ENCODE data around the gene ITGB7.

The ITGB7 gene

DNA sequence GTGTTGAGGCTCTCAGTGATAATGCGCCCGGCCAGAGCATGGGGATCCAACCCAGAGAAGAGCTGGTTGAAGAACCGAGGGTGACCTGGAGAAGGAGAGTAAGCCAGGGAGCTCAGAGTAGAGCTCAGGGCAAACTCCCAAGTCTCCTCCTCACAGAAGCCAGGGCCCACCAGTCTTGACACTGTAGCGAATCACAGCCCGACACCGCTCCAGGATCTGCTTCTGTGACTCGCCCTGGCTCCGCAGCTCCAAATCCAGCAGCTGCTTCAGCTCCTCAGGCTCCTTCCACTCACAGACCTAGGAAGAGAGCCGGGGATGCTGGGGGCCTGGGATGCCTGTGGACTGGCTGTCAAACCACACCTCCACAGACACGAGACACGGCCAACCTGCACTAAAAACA, 34.7 kb downstream of the ITGB7 start:
- H3K4me2 ChIP-seq (ENCODE audit: low read depth, low read length), result no peak overlapping the region
- H3K4me3 ChIP-seq (ENCODE audit: low read length), result no peak overlapping the region
- no peaks in the 10 kb centered on the region for H4K20me1 ChIP-seq (ENCODE audit: insufficient read depth, low read length)
- DNase-seq, result no peak
- H3K27me3 ChIP-seq (replicated peaks; ENCODE audit: insufficient read depth, low read length), result no peaks in the 10 kb centered on the region
- no peaks in the 10 kb centered on the region for H3K79me2 ChIP-seq (ENCODE audit: low read length)
- H2AFZ ChIP-seq (ENCODE audit: low read length), result no peak overlapping the region
- H3K9me3 ChIP-seq (replicated peaks; ENCODE audit: insufficient read depth, low read length), result no peaks in the 10 kb centered on the region
- H3K27ac ChIP-seq (ENCODE audit: low read length), result no peak overlapping the region
- TF ChIP-seq, protein P1, sequence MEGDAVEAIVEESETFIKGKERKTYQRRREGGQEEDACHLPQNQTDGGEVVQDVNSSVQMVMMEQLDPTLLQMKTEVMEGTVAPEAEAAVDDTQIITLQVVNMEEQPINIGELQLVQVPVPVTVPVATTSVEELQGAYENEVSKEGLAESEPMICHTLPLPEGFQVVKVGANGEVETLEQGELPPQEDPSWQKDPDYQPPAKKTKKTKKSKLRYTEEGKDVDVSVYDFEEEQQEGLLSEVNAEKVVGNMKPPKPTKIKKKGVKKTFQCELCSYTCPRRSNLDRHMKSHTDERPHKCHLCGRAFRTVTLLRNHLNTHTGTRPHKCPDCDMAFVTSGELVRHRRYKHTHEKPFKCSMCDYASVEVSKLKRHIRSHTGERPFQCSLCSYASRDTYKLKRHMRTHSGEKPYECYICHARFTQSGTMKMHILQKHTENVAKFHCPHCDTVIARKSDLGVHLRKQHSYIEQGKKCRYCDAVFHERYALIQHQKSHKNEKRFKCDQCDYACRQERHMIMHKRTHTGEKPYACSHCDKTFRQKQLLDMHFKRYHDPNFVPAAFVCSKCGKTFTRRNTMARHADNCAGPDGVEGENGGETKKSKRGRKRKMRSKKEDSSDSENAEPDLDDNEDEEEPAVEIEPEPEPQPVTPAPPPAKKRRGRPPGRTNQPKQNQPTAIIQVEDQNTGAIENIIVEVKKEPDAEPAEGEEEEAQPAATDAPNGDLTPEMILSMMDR (IDR thresholded peaks at IDR 0.05; ENCODE audit: low read length), result no peak
- no peak for TF ChIP-seq EZH2phosphoT487 (IDR thresholded peaks at IDR 0.05; ENCODE audit: low read length)
- no peak for TF ChIP-seq EZH2 (optimal IDR thresholded peaks at IDR 0.05; ENCODE audit: low read depth, low read length)
- no peaks in the 10 kb centered on the region for H3K36me3 ChIP-seq (replicated peaks; ENCODE audit: insufficient read depth, low read length)
- peaks cover 9% of the 10 kb centered on the region for H3K4me1 ChIP-seq (ENCODE audit: low read length)
- H3K9ac ChIP-seq (ENCODE audit: low read length), result no peak overlapping the region
- H3F3A ChIP-seq (ENCODE audit: insufficient read depth, low read length), result no peaks in the 10 kb centered on the region; the same call in 1 of the 2 replicates
- no peaks in the 10 kb centered on the region for H3K9me2 ChIP-seq (replicated peaks; ENCODE audit: insufficient read depth, low read length)

DNA sequence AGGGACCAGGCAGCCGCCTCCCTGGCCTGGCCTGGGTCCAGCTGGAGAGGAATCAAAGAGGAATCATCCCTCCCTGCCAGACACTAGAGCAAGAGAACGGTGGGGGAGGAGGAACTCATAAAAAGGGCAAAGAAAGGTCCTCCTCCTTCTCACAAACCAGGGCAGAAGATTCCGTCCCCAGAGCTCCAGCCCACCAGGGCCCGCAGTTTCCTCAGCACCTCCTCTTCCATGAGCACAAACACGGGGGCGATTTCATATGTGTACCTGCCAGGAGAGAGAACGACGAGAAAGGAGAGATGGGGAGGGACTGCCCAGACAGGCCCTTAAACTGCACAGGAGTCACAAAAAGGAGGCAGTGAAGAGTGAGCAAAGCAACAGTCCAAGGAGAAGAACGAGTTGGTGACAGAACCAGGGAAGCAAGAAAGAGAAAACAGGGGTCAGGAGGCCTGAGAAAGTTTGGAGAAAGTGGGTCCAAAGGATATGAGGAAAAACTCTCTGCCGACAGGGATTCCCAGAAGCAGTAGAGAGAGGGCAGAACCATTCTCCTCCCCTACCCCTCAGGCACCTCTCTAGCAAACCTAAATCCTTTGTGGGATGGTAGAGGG, 35.2 kb downstream of the ITGB7 start:
- H3K9ac ChIP-seq (ENCODE audit: low read length), result no peak overlapping the region
- H3K4me1 ChIP-seq (ENCODE audit: low read length), result peaks cover 9% of the 10 kb centered on the region
- no peak overlapping the region for H3K4me3 ChIP-seq (ENCODE audit: low read length)
- H3K4me2 ChIP-seq (ENCODE audit: low read depth, low read length), result no peak overlapping the region
- no peak overlapping the region for H3K27ac ChIP-seq (ENCODE audit: low read length)
- no peaks in the 10 kb centered on the region for H3K79me2 ChIP-seq (ENCODE audit: low read length)
- H3K9me2 ChIP-seq (replicated peaks; ENCODE audit: insufficient read depth, low read length), result no peaks in the 10 kb centered on the region
- no peaks in the 10 kb centered on the region for H3K36me3 ChIP-seq (replicated peaks; ENCODE audit: insufficient read depth, low read length)
- no peaks in the 10 kb centered on the region; the same call in 1 of the 2 replicates for H3F3A ChIP-seq (ENCODE audit: insufficient read depth, low read length)
- H3K27me3 ChIP-seq (replicated peaks; ENCODE audit: insufficient read depth, low read length), result no peaks in the 10 kb centered on the region
- H3K9me3 ChIP-seq (replicated peaks; ENCODE audit: insufficient read depth, low read length), result no peaks in the 10 kb centered on the region
- no peaks in the 10 kb centered on the region for H4K20me1 ChIP-seq (ENCODE audit: insufficient read depth, low read length)
- no peak for DNase-seq
- TF ChIP-seq EZH2 (optimal IDR thresholded peaks at IDR 0.05; ENCODE audit: low read depth, low read length) (no peak), EZH2phosphoT487 (IDR thresholded peaks at IDR 0.05; ENCODE audit: low read length) (no peak)
- TF ChIP-seq, protein P1 (IDR thresholded peaks at IDR 0.05; ENCODE audit: low read length), result no peak
- H2AFZ ChIP-seq (ENCODE audit: low read length), result no peak overlapping the region

DNA sequence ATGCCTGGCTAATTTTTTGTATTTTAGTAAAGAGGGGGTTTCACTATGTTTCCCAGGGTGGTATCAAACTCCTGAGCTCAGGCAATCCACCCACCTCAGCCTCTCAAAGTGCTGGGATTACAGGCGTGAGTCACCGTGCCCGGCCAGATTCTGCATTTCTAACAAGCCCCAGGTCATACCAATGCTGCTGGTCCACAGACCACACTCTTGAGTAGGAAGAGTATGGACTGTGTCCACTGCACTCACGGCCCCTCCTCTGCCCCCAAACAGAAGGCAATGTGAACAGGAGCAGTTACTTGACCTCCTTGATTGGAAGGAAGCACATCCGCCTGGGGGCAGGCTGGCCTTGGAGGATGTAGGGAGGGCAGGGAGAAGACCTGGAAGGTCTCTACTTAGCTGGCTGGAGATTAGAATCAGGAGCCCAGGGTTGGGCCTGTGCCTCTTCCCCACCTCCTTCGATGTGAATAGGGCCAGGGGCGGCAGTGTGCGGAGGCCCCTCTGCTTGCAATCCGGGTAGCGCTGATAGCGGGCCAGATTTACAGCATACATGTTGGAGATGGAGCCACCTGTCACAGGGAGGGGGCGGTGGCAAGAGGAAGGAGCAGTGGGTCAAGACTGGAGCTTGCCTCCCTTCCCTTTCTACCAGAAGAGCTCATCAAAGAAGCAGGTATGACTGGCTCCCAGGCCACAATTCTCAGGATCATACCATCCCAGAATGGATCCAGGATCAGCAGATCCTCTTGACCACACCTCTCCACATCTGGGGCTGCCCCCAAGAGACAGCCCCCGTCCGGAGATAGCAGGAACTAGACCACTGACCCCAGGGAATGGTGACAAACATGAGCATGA, 36.0 kb downstream of the ITGB7 start:
- DNase-seq, result no peak
- H3K79me2 ChIP-seq (ENCODE audit: low read length), result no peaks in the 10 kb centered on the region
- no peaks in the 10 kb centered on the region; the same call in 1 of the 2 replicates for H3F3A ChIP-seq (ENCODE audit: insufficient read depth, low read length)
- H3K27ac ChIP-seq (ENCODE audit: low read length), result no peak overlapping the region
- TF ChIP-seq EZH2phosphoT487 (IDR thresholded peaks at IDR 0.05; ENCODE audit: low read length) (no peak), EZH2 (optimal IDR thresholded peaks at IDR 0.05; ENCODE audit: low read depth, low read length) (no peak)
- TF ChIP-seq, protein P1 (IDR thresholded peaks at IDR 0.05; ENCODE audit: low read length), result no peak
- no peaks in the 10 kb centered on the region for H3K9me3 ChIP-seq (replicated peaks; ENCODE audit: insufficient read depth, low read length)
- peaks cover 9% of the 10 kb centered on the region for H3K4me1 ChIP-seq (ENCODE audit: low read length)
- H3K9me2 ChIP-seq (replicated peaks; ENCODE audit: insufficient read depth, low read length), result no peaks in the 10 kb centered on the region
- no peak overlapping the region for H3K9ac ChIP-seq (ENCODE audit: low read length)
- no peak overlapping the region for H3K4me2 ChIP-seq (ENCODE audit: low read depth, low read length)
- no peaks in the 10 kb centered on the region for H3K36me3 ChIP-seq (replicated peaks; ENCODE audit: insufficient read depth, low read length)
- no peaks in the 10 kb centered on the region for H3K27me3 ChIP-seq (replicated peaks; ENCODE audit: insufficient read depth, low read length)
- H4K20me1 ChIP-seq (ENCODE audit: insufficient read depth, low read length), result no peaks in the 10 kb centered on the region
- H2AFZ ChIP-seq (ENCODE audit: low read length), result no peak overlapping the region
- H3K4me3 ChIP-seq (ENCODE audit: low read length), result no peak overlapping the region

Data from MM.1S (cell line).